ENCODE results near the gene SEC14L6.
A peak's percentile ranks its signal among the peaks of the same experiment; 100 is the strongest.

SEC14L6 gene

GRCh38 chr22:30535182-30535581 lies 11.4 kb downstream of the SEC14L6 start:
- no peak for DNase-seq (ENCODE audit: low spot score)

GRCh38 chr22:30531651-30532608 lies 14.6 kb downstream of the SEC14L6 start:
- DNase-seq (ENCODE audit: low spot score), result no peak

GRCh38 chr22:30526656-30527055 lies 19.9 kb downstream of the SEC14L6 start:
- no peak for DNase-seq (ENCODE audit: low spot score)

- no peak for DNase-seq (ENCODE audit: low spot score)
Measured at GRCh38 chr22:30523646-30524489, 22.7 kb downstream of the SEC14L6 start.

GRCh38 chr22:30521368-30522156 lies 25.0 kb downstream of the SEC14L6 start:
- DNase-seq (ENCODE audit: low spot score), result no peak

- no peak for DNase-seq (ENCODE audit: low spot score)
Measured at GRCh38 chr22:30519842-30520425, 26.6 kb downstream of the SEC14L6 start.

GRCh38 chr22:30516731-30517130 lies 29.8 kb downstream of the SEC14L6 start:
- DNase-seq (ENCODE audit: low spot score), result no peak

- DNase-seq (ENCODE audit: low spot score), result no peak
Measured at GRCh38 chr22:30516273-30516672, 30.3 kb downstream of the SEC14L6 start.

GRCh38 chr22:30514252-30514651 lies 32.3 kb downstream of the SEC14L6 start:
- peak; percentile 34 for DNase-seq (ENCODE audit: low spot score)

GRCh38 chr22:30513462-30513861 lies 33.1 kb downstream of the SEC14L6 start:
- DNase-seq (ENCODE audit: low spot score), result peak; percentile 17

GRCh38 chr22:30511911-30512310 lies 34.6 kb downstream of the SEC14L6 start:
- no peak for DNase-seq (ENCODE audit: low spot score)

- no peak for DNase-seq (ENCODE audit: low spot score)
Measured at GRCh38 chr22:30511109-30511508, 35.4 kb downstream of the SEC14L6 start.

GRCh38 chr22:30508216-30508615 lies 38.3 kb downstream of the SEC14L6 start:
- DNase-seq (ENCODE audit: low spot score), result no peak

- DNase-seq (ENCODE audit: low spot score), result no peak
Measured at GRCh38 chr22:30507670-30508069, 38.9 kb downstream of the SEC14L6 start.

GRCh38 chr22:30506507-30506968 lies 40.0 kb downstream of the SEC14L6 start:
- no peak for DNase-seq (ENCODE audit: low spot score)

- DNase-seq (ENCODE audit: low spot score), result no peak
Measured at GRCh38 chr22:30503551-30503950, 43.0 kb downstream of the SEC14L6 start.

GRCh38 chr22:30502911-30503310 lies 43.6 kb downstream of the SEC14L6 start:
- DNase-seq (ENCODE audit: low spot score), result no peak

- no peak for DNase-seq (ENCODE audit: low spot score)
Measured at GRCh38 chr22:30502153-30502552, 44.4 kb downstream of the SEC14L6 start.

GRCh38 chr22:30500628-30501027 lies 45.9 kb downstream of the SEC14L6 start:
- no peak for DNase-seq (ENCODE audit: low spot score)

- DNase-seq (ENCODE audit: low spot score), result no peak
Measured at GRCh38 chr22:30497466-30498150, 48.9 kb downstream of the SEC14L6 start.
